CD4-positive, alpha-beta T cell treated with Interferon gamma for 1 hour (primary cell): ENCODE measurements around the gene C2orf42.
A peak's percentile ranks its signal among the peaks of the same experiment; 100 is the strongest.
"Not testable (repeated sequence)": the region's sequence is repeated elsewhere in the genome, so short reads cannot be mapped to it uniquely, and the experiment has no call there.

Source experiments
- DNase-seq: peaks from one replicate; pipeline ENCODE4 v3.0.0-alpha.2; 2020

C2orf42 gene

GRCh38 chr2:70131344-70132143 lies 59.3 kb downstream of the C2orf42 start:
- DNase-seq, result not testable (repeated sequence)

DNA sequence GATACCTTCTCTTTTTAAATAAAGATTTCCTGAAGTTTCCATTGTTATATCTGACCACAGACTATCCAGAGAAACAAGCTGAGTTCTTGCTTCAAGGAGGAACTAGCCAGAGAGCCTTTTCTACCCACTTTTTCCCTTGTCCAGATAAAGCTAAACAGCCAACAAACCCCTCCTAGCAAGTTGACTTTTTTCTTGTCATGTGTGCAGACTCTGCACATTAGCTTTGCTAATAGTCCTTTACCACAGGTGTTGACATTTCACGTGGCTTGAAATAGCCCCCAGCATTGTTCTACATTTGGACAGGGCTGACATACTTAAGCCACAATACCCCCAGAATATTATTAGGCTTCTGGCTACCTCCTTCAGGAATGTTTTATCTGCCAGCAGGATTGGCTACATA lies 62.8 kb downstream of the C2orf42 start:
- DNase-seq, result no peak

DNA sequence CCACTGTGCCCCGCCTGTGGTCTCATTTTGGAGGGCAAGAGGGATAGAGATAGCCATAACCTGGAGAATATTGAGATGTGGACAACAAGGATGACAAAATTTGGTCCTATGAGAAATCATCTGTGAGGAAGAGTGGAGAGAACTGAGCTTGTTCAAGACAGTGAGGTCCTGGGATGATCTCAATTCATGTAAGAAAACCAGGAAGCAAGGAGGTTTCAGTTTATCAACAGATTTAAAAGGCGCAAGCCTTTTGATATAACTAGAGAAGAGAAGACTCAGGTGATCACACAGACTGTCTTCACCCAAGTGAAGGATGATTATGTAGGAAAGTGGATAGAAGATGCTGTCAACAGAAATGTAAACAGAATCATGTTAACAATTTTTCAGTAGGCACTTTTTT lies 64.4 kb downstream of the C2orf42 start:
- DNase-seq, result no peak

DNA sequence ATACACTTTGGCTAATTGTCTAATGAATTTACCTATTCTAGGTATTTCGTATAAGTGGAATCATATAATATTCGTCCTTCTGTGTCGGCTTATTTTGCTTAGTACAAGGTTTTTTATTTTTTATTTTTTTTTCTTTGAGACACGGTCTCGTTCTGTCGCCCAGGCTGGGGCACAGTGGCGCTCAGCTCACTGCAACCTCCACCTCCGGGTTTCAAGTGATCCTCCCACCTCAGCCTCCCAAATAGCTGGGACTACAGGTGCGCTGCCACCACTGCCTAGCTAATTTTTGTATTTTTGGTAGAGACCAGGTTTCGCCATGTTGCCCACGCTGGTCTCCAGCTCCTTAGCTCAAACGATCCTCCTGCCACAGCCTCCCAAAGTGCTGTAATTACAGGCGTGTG lies 65.3 kb downstream of the C2orf42 start:
- DNase-seq, result no peak

DNA sequence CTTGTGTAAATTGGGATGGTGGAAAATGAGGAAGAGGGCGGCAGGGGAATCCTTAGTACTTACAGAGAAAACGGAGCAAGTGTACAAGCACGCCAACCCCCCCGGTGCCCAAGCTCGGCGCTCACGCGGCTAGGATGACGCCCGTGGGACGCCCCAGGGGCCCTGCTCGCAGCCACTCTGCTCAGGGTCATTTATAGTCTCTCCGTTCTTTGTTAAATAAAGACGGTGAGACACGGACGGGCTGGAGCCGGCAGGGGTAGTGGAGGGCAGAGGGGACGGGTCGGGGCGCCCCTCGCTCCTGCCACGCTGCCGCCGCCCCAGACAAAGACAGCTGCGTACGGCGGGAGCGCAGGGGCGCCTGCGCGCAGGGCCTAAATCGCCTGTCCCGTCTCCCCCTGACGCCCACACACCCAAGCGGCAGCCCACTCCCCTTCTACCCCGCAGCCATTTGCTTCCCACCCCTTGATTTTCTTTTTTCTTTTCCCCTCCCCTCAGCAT lies 65.8 kb downstream of the C2orf42 start:
- DNase-seq, result peak; percentile 80

DNA sequence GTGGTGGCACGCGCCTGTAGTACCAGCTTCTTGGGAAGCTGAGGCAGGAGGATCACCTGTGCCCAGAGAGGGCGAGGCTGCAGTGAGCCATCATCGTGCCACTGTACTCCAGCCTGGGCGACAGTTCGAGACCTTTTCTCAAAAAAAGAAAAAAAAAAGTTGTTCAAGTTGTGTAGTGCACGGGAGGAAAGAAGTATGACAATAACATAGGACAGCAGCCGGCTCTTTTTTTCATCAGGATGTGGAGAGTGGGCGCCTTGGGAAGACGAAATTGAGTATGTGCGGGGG lies 67.0 kb downstream of the C2orf42 start:
- DNase-seq, result no peak

- DNase-seq, result no peak
Observed at GRCh38 chr2:70123051-70123828, 67.6 kb downstream of the C2orf42 start.

- no peak for DNase-seq
Observed at GRCh38 chr2:70122470-70122869, 68.3 kb downstream of the C2orf42 start.

DNA sequence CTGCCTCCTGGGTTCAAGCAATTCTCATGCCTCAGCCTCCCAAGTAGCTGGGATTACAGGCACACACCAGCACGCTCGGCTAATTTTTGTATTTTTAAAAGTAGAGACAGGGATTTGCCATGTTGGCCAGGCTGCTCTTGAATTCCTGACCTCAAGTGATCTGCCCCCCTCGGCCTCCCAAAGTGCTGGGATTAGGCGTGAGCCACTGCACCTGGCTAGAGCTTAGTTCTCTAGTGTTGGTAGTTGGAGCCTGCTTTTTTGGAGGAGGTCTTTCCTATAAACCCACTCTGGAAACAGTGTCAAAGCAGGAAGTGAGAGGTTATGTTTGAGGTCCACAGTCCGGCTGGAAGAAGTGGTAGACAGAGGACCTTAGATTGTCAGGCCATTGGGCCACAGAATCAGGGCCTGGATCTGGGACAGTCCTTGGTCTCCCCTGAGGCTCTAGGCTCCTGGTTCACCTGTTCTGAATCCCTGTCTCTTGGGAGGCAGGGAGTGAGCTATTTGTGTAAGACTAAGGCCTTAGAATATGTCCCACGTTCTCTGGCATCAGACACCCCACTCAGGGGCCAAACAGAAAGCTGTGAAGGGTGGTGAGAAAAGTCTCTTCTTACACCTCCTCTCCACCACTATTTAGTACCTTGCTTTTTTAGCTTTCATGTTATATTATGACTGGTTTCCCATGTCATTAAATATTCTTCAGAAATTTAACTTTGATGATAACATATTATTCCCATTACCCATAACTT lies 69.0 kb downstream of the C2orf42 start:
- no peak for DNase-seq

DNA sequence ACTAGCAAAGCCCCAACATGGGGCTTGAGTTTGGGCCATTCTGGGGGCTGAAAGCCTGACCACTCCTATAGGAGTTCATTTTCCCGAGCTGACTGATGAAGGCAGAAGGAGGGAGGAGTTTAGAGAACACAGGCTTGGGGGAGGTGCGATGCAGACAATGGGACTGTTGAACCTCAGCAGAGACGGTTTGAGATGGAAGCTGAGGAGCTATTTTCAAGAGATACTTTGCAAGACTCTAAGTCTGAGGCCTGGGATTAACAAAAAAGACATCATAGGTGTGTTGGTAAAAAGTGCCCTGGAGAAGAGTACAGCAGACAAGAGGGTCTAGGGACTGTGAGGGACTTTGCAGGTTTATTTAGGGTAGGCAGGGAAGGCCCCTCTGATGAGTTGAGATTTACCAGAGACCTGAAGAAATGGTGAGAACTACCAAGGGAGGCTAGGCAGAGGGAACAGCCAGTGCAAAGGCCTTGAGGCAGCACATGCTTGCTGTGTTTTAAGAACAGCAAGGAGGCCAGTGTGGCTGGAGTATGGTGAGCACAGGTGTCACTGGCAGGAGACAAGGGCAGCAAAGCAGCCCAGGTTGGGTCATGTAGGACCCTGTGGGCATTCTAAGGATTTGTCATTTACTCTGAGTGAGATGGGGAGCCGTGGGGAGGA lies 71.9 kb downstream of the C2orf42 start:
- DNase-seq, result no peak

GRCh38 chr2:70116936-70117552 lies 73.8 kb downstream of the C2orf42 start:
- no peak for DNase-seq

GRCh38 chr2:70115646-70116442 lies 75.0 kb downstream of the C2orf42 start:
- DNase-seq, result no peak

DNA sequence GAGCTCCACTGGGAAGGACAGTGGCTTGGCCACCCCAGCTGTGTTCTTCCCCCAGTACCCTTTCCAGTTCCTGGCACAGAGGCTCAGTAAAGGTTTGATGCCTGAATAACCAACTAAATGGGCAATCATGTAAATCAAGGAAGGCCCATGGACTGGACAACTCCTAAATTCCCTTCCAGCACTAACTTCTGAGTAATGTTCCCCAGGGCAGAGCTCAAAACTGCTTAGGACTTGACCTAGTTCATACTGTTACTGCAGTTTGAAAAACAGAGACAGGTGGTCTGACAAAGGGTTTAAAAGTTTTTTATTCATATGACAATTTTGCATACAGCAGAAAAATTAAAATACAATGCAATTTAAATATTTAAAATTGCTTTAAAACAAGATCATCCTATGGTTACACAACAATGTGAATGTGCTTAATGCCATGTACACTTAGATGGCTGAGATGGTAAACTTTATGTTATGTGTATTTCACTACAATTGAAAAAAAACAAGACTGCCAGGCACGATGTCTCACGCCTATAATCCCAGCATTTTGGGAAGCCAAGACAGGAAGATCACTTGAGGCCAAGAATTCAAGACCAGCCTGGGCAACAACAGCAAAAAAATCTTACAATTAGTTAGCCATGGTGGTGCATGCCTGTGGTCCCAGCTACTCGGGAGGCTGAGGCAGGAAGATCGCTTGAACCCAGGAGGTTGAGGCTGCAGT lies 77.3 kb downstream of the C2orf42 start:
- no peak for DNase-seq

DNA sequence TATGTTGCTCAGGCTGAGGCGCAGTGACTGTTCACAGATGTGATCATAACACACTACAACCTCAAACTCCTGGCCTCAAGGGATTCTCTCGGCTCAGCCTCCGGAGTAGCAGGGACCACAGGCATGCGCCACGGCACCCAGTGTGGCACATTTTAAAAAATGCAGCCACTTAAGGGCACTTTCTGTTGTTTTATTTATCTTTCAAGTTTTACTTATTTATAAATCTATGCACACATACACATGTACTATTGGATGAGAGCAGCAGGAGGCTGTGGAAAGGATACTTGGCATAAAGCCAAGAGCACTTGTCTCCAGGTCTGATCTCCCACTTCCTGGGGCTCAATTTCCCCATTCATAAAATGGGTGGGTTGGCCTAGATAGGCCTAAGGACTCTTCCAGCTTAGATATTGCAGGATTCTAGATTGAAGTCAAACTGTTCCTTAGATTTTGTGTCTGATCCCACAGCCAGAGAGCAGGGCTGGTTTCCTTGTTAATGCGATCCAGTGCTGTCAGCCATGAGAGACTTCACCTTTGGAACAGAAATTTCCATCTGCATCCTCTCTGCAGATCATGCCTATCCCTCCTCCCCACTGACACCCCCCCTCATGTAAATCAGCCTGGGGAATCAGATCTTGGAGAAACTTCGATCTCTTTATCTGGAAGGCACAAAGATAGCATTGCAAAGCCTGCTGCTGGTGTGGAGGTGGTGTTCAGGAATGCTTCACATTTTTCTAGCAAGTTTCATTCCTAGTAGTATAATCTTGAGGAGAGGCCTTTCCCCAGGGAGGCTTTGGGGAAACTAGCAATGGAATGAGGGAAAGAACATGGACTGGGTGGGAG lies 78.8 kb downstream of the C2orf42 start:
- no peak for DNase-seq

GRCh38 chr2:70110397-70110796 lies 80.4 kb downstream of the C2orf42 start:
- not testable (repeated sequence) for DNase-seq

- not testable (repeated sequence) for DNase-seq
Observed at GRCh38 chr2:70106138-70106537, 84.7 kb downstream of the C2orf42 start.

DNA sequence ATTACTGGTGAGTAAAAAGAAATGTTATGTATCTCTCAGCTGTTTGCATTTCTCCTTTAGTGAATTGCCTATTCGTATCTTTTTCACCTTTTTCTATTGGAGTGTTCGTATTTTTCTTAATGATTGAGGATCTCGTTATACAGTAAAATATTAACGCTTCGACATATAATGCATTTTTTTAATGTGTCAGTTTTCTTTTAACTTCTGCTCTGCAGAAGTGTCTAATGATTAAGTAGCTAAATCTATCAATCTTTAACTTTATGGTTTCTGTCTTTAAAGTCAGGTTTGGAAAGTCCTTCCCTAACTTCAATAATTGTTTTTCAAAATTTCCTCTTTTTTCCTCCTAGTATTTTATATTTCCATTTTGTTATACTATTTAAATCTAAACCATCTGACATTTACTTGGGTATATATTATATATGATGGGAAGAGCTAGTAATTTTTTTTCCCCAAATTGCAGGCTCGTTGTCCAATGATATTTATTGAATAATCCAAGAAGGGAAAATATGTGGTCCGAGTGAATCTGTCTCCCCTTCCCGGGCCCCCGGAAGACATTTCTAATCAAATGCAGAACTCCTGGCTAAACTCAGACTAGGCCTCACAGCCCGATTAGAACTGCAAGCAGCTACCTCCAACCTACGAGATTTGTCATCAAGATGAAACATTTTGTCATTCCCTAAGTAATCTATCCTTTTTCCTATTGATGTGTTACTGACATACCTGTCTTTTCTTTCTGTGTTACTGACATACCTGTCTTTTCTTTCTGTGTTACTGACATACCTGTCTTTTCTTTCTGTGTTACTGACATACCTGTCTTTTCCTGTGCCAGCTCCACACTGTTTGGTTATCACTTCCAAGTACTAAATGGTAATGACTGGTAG lies 86.3 kb downstream of the C2orf42 start:
- peak; percentile 30 for DNase-seq

- peak; percentile 33 for DNase-seq
Observed at GRCh38 chr2:70103531-70104061, 87.2 kb downstream of the C2orf42 start.
